GM10266 (cell line): ENCODE measurements around the gene CLEC4F.

Experiments used
- DNase-seq: peaks from one replicate; pipeline ENCODE4 v3.0.0; 2012; ENCODE audit errors: extremely low spot score
- CTCF ChIP-seq: IDR thresholded peaks from 2 replicates; pipeline ENCODE4 v1.5.1; 2012; ENCODE audit warnings: mild to moderate bottlenecking, low read depth; ENCODE audit not compliant: control insufficient read depth, insufficient read depth; ENCODE audit errors: missing control alignments

The CLEC4F gene

GRCh38 chr2:70832386-70832785, 12.0 kb upstream of the CLEC4F start:
- no peak for TF ChIP-seq CTCF
- DNase-seq = no peak

- no peak for TF ChIP-seq CTCF
- DNase-seq = no peak
Measured at GRCh38 chr2:70831861-70832260, 11.5 kb upstream of the CLEC4F start.

GRCh38 chr2:70830366-70830765, 10.0 kb upstream of the CLEC4F start:
- no peak for DNase-seq
- TF ChIP-seq CTCF = no peak

GRCh38 chr2:70829916-70830315, 9.5 kb upstream of the CLEC4F start:
- no peak for TF ChIP-seq CTCF
- no peak for DNase-seq

GRCh38 chr2:70828914-70829824, 8.8 kb upstream of the CLEC4F start:
- no peak for TF ChIP-seq CTCF
- no peak for DNase-seq

- TF ChIP-seq CTCF = no peak
- DNase-seq = no peak
Measured at GRCh38 chr2:70828115-70828514, 7.7 kb upstream of the CLEC4F start.

GRCh38 chr2:70827388-70827787, 7.0 kb upstream of the CLEC4F start:
- no peak for DNase-seq
- TF ChIP-seq CTCF = no peak
